Adrenal gland (tissue), 12 donors: Measurements from ENCODE around the gene FAM240A. TPM values are rescaled to one million over a fixed set of nuclear protein-coding genes. Genes with fewer than 3 reads are reported as not detected.

ENCODE experiments used
- DNase-seq, 7 donors: peaks; one replicate each; pipeline ENCODE4 v3.0.0-alpha.2; 2019 to 2020
- H3K27ac ChIP-seq, 5 donors: fragments of 200-600 bp; sonication (generic) in 4 of 5; 1 replicate in 3 of 5; 2 replicates in 2 of 5; pipeline versions ENCODE4 v1.5.1 to v1.8.0; 2016 to 2020; ENCODE audit warnings: mild to moderate bottlenecking in 1 of 5
- H3K27me3 ChIP-seq: fragments of 200-600 bp; 2 replicates; pipeline ENCODE4 v1.8.0; 2021
- H3K36me3 ChIP-seq, 2 donors: fragments of 200-600 bp; replicated peaks in 1 of 2; 1 replicate in 1 of 2; 2 replicates in 1 of 2; pipeline versions ENCODE4 v1.5.1 to v1.8.0; 2018 to 2022
- H3K4me1 ChIP-seq, 2 donors: fragments of 200-600 bp; replicated peaks in 1 of 2; 1 replicate in 1 of 2; 2 replicates in 1 of 2; pipeline versions ENCODE4 v1.5.1 to v1.8.0; 2018 to 2021
- H3K4me3 ChIP-seq, 4 donors: fragments of 200-600 bp; sonication (generic) in 3 of 4; one replicate each; pipeline ENCODE4 v1.5.1; 2016 to 2018
- H3K9me3 ChIP-seq, 3 donors: fragments of 200-600 bp; sonication (generic) in 1 of 3; replicated peaks in 1 of 3; 1 replicate in 2 of 3; 2 replicates in 1 of 3; pipeline versions ENCODE4 v1.5.1 to v1.8.0; 2016 to 2021
- CTCF ChIP-seq, 6 experiments: fragments of 450-650 bp in 4 of 6; fragments of 200-600 bp in 2 of 6; sonication (generic) in 1 of 6; IDR thresholded peaks; 1 replicate in 5 of 6; 2 replicates in 1 of 6; pipeline versions ENCODE4 v1.5.1 to v1.8.0; 2016 to 2021; ENCODE audit warnings: antibody characterized with exemption in 6 of 6, mild to moderate bottlenecking in 2 of 6, moderate library complexity in 1 of 6
- POLR2A ChIP-seq, 2 donors: fragments of 450-650 bp; IDR thresholded peaks; one replicate each; pipeline ENCODE4 v1.6.1; 2017; ENCODE audit warnings: antibody characterized with exemption in 2 of 2, mild to moderate bottlenecking in 2 of 2, moderate library complexity in 1 of 2
- WGBS, 4 donors: extraction: QIAGEN DNeasy Blood & Tissue Kit in 2 of 4; methylation state at CpG; one replicate each; pipeline versions ENCODE4 v1.1.5 to v1.1.7; 2013 to 2017; 5-methylcytosine and 5-hydroxymethylcytosine counted together
- intact Hi-C, 2 donors: fragments of 100-400 bp; cut with DNase I; formaldehyde crosslinking; loops; one replicate each; pipeline versions ENCODE4 v1.14.1 to v1.15.0; 2022 to 2023
- polyA plus RNA-seq, 3 donors: library from polyadenylated mRNA; stranded (reverse); fragments of 200-250 nt in 2 of 3; fragments of 350-450 nt in 1 of 3; fragmentation: Illumina TruSeq in 1 of 3; extraction: RNeasy Lipid Tissue Mini Kit (QIAGEN cat#74804) in 1 of 3; gene quantifications; one replicate each; pipeline ENCODE4 v1.2.3, GENCODE V29; 2013 to 2014
- total RNA-seq, 9 donors: library from RNA; depleted of rRNA in 4 of 9; stranded (reverse); fragments of >200 nt in 4 of 9; fragments of 120-200 nt in 1 of 9; fragmentation: NEBNext Ultra II Directional in 1 of 9; extraction: Animal tissue kit (Norgen Biotek cat#: 25700) in 1 of 9; gene quantifications; one replicate each; pipeline versions ENCODE4 v1.1.0 to v1.2.4, GENCODE V29; 2013 to 2023
- donor health status: healthy with polysubstance abuse.
- donor health status: Bipolar disorder and iron deficiency.
- donor health status: DM: yes; HTN: yes; CAD: no.
- donor health status: DM: no; HTN: no; CAD: no.
- donor health status: DM: no; HTN: no; CAD: no.
- donor health status: DM: yes; HTN: yes; CAD: no.

The FAM240A gene
- total and polyA plus RNA-seq, 12 donors, result 0.25 TPM; not detected in 11

GRCh38 chr3:46624975-46625490, 12.7 kb downstream of the FAM240A start:
- H3K4me1 ChIP-seq, result peaks cover 0 to 4% of the 10 kb centered on the region in 2 donors
- no peaks in the 10 kb centered on the region for H3K9me3 ChIP-seq
- peaks cover 6% of the 10 kb centered on the region for H3K27me3 ChIP-seq
- TF ChIP-seq POLR2A (IDR thresholded peaks at IDR 0.05) (no peak), CTCF (IDR thresholded peaks at IDR 0.05) (no peak)
- intact Hi-C loops, result no loop called here
- WGBS, 4 donors, result 76 to 94% (median 83%) methylated on average over 3 of the region's 3 CpGs
- no peak for DNase-seq
- H3K27ac ChIP-seq, result no peak overlapping the region
- H3K4me3 ChIP-seq, result no peak overlapping the region
- H3K36me3 ChIP-seq, result no peaks in the 10 kb centered on the region

GRCh38 chr3:46626039-46626438, 13.7 kb downstream of the FAM240A start:
- no peak for TF ChIP-seq CTCF (IDR thresholded peaks at IDR 0.05)
- TF ChIP-seq POLR2A (IDR thresholded peaks at IDR 0.05), result no peak
- WGBS, 4 donors, result 85 to 93% (median 88%) methylated on average over 4 of the region's 4 CpGs
- no peak for DNase-seq
- Histone ChIP-seq H3K27me3 (peaks cover 6% of the 10 kb centered on the region), H3K9me3 (no peaks in the 10 kb centered on the region), H3K27ac (no peak overlapping the region), H3K4me1 (peaks cover 0 to 8% of the 10 kb centered on the region in 2 donors), H3K4me3 (no peak overlapping the region), H3K36me3 (no peaks in the 10 kb centered on the region)
- intact Hi-C loops, result no loop called here

DNA sequence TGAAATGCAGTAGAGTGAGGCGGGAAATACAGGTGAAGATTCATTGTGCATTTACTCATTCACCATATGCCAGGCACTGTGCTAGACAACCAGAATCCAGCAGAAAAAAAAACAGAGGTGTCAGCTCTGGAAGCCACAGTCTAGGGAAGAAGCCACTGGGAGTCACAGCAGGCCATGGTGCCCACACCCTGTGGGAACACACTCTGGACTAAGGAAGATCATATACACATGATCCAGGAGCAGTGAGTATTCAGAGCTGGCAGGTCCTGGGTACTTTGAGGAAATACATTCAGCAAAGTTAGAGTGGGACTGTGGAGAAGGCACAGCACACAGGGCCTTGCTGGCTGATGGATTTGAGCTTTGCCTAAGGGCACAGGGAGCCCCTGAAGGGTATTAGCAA, 14.8 kb downstream of the FAM240A start:
- Histone ChIP-seq H3K4me3 (no peak overlapping the region), H3K9me3 (no peaks in the 10 kb centered on the region), H3K36me3 (no peaks in the 10 kb centered on the region), H3K27me3 (peaks cover 6% of the 10 kb centered on the region), H3K4me1 (peaks cover 0 to 8% of the 10 kb centered on the region in 2 donors), H3K27ac (no peak overlapping the region)
- TF ChIP-seq CTCF (IDR thresholded peaks at IDR 0.05), result no peak
- TF ChIP-seq POLR2A (IDR thresholded peaks at IDR 0.05), result no peak
- intact Hi-C loops, result no loop called here
- 88 to 100% (median 93%) methylated on average over 1 of the region's 1 CpG for WGBS, 4 donors
- DNase-seq, result no peak

DNA sequence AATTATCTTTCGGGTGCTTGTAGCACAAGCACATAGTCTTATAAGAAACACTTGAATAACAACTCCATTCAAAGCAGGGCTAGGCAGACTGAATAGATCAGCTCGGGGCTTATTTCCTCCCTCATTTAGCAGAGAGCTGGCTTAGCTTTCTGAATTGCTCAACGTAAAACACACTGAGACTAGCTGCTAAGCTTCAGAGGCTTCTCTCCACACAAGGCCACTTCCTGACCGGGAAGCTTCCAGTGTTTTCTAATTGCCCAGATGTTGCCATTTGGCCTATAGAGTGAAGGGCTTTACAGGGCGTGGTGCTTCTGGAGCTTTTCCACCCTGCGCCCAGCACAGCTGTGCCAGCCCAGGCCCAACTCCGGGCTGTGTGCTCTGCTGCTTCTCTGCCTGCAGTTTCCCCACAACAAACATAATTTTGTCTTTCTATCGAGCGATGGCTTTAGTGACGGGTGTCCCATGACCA, 16.6 kb downstream of the FAM240A start:
- Histone ChIP-seq H3K4me3 (no peak overlapping the region), H3K4me1 (peaks cover 0 to 8% of the 10 kb centered on the region in 2 donors), H3K9me3 (no peaks in the 10 kb centered on the region), H3K27ac (peak overlapping the region in 2 of 5 donors; percentile 26 to 54), H3K36me3 (no peaks in the 10 kb centered on the region), H3K27me3 (peaks cover 6% of the 10 kb centered on the region)
- TF ChIP-seq POLR2A (IDR thresholded peaks at IDR 0.05) (no peak), CTCF (IDR thresholded peaks at IDR 0.05) (no peak)
- no peak for DNase-seq
- 77 to 88% (median 84%) methylated on average over 10 of the region's 10 CpGs for WGBS, 4 donors
- intact Hi-C loops, result loop anchor here in 1 of 2 donors (2.0 kb wide), 1 partner anchor 140 kb away; no protein-coding TSS in a partner anchor
